Neural cell (in vitro differentiated cells): ENCODE data around the gene TENM3. TPM values are rescaled to one million over a fixed set of nuclear protein-coding genes. Genes with fewer than 3 reads are reported as not detected.

Source experiments
- H2AFZ ChIP-seq: fragments of 200-600, 300-800 bp; sonication (generic), shearing (Covaris generic); 2 replicates; pipeline ENCODE4 v1.6.0; 2014; ENCODE audit warnings: low read depth, mild to moderate bottlenecking, antibody characterized with exemption, low read length, moderate library complexity
- H3F3A ChIP-seq: fragments of 200-600 bp; shearing (Covaris generic); 2 replicates; pipeline ENCODE4 v1.6.1; 2016; ENCODE audit warnings: mild to moderate bottlenecking, moderate library complexity, mixed read lengths, antibody characterized with exemption, low read length; ENCODE audit not compliant: insufficient read depth, poor library complexity, severe bottlenecking
- H3K27ac ChIP-seq: fragments of 200-600, 300-800 bp; sonication (generic), shearing (Covaris generic); 2 replicates; pipeline ENCODE4 v1.5.1; 2014; ENCODE audit warnings: mild to moderate bottlenecking, low read length, moderate library complexity
- H3K27me3 ChIP-seq: fragments of 300-800, 200-600 bp; sonication (generic), shearing (Covaris generic); 2 replicates; pipeline ENCODE4 v1.6.0; 2014; ENCODE audit warnings: mild to moderate bottlenecking, low read depth, low read length, moderate library complexity; ENCODE audit not compliant: insufficient read depth
- H3K36me3 ChIP-seq: fragments of 300-800, 200-600 bp; sonication (generic), shearing (Covaris generic); 2 replicates; pipeline ENCODE4 v1.5.1; 2014; ENCODE audit warnings: mild to moderate bottlenecking, antibody characterized with exemption, low read length, moderate library complexity; ENCODE audit not compliant: insufficient read depth
- H3K4me2 ChIP-seq: fragments of 300-800, 200-600 bp; sonication (generic), shearing (Covaris generic); 2 replicates; pipeline ENCODE4 v1.6.0; 2014; ENCODE audit warnings: mild to moderate bottlenecking, low read length
- H3K4me3 ChIP-seq: fragments of 300-800, 200-600 bp; sonication (generic), shearing (Covaris generic); 2 replicates; pipeline ENCODE4 v1.5.1; 2014; ENCODE audit warnings: mild to moderate bottlenecking, low read length, moderate library complexity
- H3K79me2 ChIP-seq: fragments of 200-600 bp; shearing (Covaris generic); replicated peaks from 2 replicates; pipeline ENCODE4 v1.6.0; 2014; ENCODE audit warnings: mild to moderate bottlenecking, low read length, moderate library complexity; ENCODE audit not compliant: insufficient read depth
- H3K9ac ChIP-seq: fragments of 300-800, 200-600 bp; sonication (generic), shearing (Covaris generic); 2 replicates; pipeline ENCODE4 v1.6.1; 2016; ENCODE audit warnings: mild to moderate bottlenecking, low read length, mixed read lengths
- H3K9me2 ChIP-seq: fragments of 200-600 bp; shearing (Covaris generic); 2 replicates; pipeline ENCODE4 v1.6.1; 2016; ENCODE audit warnings: mild to moderate bottlenecking, low read length, mixed read lengths; ENCODE audit not compliant: insufficient read depth
- H3K9me3 ChIP-seq: fragments of 200-600, 300-800 bp; sonication (generic), shearing (Covaris generic); 2 replicates; pipeline ENCODE4 v1.6.1; 2016; ENCODE audit warnings: mild to moderate bottlenecking, mixed run types, low read length, moderate library complexity, mixed read lengths
- H4K20me1 ChIP-seq: fragments of 200-600 bp; shearing (Covaris generic); 2 replicates; pipeline ENCODE4 v1.6.1; 2016; ENCODE audit warnings: mild to moderate bottlenecking, mixed run types; ENCODE audit not compliant: insufficient read depth
- EP300 ChIP-seq: fragments of 450-650 bp; conservative IDR thresholded peaks from 2 replicates; pipeline ENCODE4 v1.6.1; 2014; ENCODE audit warnings: antibody characterized with exemption, mild to moderate bottlenecking, moderate library complexity; ENCODE audit not compliant: poor library complexity, severe bottlenecking
- EZH2 ChIP-seq: fragments of 200-600, 300-800 bp; shearing (Covaris generic), sonication (generic); IDR thresholded peaks from 2 replicates; pipeline ENCODE4 v1.6.1; 2014; ENCODE audit warnings: antibody characterized with exemption, low read length, borderline replicate concordance, mild to moderate bottlenecking; ENCODE audit not compliant: insufficient read depth, poor library complexity, severe bottlenecking
- POLR2AphosphoS5 ChIP-seq: IDR thresholded peaks from 2 replicates; pipeline ENCODE4 v1.6.1; 2012
- RAD21 ChIP-seq: fragments of 450-650 bp; conservative IDR thresholded peaks from 2 replicates; pipeline ENCODE4 v1.6.1; 2014; ENCODE audit warnings: antibody characterized with exemption, mild to moderate bottlenecking, moderate library complexity
- SMC3 ChIP-seq: fragments of 450-650 bp; conservative IDR thresholded peaks from 2 replicates; pipeline ENCODE4 v1.6.1; 2014; ENCODE audit warnings: antibody characterized with exemption, mild to moderate bottlenecking, moderate library complexity; ENCODE audit not compliant: poor library complexity
- TAF1 ChIP-seq: IDR thresholded peaks from 2 replicates; pipeline ENCODE4 v1.6.1; 2012; ENCODE audit warnings: low read depth
- polyA plus RNA-seq: library from polyadenylated mRNA; depleted of rRNA; stranded (reverse); fragments of >200 nt; gene quantifications from 2 replicates; pipeline ENCODE4 v1.2.3, GENCODE V29; 2014
- TF ChIP-seq, protein P1 (sequence below): fragments of 450-650 bp; IDR thresholded peaks from 2 replicates; pipeline ENCODE4 v1.5.1; 2014; ENCODE audit warnings: antibody characterized with exemption, mild to moderate bottlenecking, moderate library complexity; ENCODE audit not compliant: poor library complexity, severe bottlenecking
- TF ChIP-seq, protein P2 (sequence below): IDR thresholded peaks from 2 replicates; pipeline ENCODE4 v1.6.1; 2012; ENCODE audit warnings: borderline replicate concordance

Gene TENM3
- polyA plus RNA-seq, 1 donor from 2014 or later = 7.3 TPM

DNA sequence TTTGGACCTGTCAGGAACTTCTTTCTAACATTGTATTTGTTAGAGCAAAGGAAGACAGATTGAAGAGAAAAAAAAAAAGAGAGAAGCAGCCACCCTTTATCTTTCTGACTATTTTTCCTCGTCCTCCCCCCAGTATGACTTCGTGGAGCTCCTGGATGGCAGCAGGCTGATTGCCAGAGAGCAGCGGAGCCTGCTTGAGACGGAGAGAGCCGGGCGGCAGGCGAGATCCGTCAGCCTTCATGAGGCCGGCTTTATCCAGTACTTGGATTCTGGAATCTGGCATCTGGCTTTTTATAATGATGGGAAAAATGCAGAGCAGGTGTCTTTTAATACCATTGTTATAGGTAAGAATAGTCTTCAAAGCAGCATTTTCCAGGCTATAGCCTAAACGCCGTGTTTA lies 436.3 kb downstream of the TENM3 start:
- H3K9me3 ChIP-seq = no peaks in the 10 kb centered on the region
- TF ChIP-seq, protein P1, sequence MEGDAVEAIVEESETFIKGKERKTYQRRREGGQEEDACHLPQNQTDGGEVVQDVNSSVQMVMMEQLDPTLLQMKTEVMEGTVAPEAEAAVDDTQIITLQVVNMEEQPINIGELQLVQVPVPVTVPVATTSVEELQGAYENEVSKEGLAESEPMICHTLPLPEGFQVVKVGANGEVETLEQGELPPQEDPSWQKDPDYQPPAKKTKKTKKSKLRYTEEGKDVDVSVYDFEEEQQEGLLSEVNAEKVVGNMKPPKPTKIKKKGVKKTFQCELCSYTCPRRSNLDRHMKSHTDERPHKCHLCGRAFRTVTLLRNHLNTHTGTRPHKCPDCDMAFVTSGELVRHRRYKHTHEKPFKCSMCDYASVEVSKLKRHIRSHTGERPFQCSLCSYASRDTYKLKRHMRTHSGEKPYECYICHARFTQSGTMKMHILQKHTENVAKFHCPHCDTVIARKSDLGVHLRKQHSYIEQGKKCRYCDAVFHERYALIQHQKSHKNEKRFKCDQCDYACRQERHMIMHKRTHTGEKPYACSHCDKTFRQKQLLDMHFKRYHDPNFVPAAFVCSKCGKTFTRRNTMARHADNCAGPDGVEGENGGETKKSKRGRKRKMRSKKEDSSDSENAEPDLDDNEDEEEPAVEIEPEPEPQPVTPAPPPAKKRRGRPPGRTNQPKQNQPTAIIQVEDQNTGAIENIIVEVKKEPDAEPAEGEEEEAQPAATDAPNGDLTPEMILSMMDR = no peak
- no peak for TF ChIP-seq TAF1
- TF ChIP-seq SMC3 = no peak
- TF ChIP-seq RAD21 = no peak
- TF ChIP-seq, protein P2, sequence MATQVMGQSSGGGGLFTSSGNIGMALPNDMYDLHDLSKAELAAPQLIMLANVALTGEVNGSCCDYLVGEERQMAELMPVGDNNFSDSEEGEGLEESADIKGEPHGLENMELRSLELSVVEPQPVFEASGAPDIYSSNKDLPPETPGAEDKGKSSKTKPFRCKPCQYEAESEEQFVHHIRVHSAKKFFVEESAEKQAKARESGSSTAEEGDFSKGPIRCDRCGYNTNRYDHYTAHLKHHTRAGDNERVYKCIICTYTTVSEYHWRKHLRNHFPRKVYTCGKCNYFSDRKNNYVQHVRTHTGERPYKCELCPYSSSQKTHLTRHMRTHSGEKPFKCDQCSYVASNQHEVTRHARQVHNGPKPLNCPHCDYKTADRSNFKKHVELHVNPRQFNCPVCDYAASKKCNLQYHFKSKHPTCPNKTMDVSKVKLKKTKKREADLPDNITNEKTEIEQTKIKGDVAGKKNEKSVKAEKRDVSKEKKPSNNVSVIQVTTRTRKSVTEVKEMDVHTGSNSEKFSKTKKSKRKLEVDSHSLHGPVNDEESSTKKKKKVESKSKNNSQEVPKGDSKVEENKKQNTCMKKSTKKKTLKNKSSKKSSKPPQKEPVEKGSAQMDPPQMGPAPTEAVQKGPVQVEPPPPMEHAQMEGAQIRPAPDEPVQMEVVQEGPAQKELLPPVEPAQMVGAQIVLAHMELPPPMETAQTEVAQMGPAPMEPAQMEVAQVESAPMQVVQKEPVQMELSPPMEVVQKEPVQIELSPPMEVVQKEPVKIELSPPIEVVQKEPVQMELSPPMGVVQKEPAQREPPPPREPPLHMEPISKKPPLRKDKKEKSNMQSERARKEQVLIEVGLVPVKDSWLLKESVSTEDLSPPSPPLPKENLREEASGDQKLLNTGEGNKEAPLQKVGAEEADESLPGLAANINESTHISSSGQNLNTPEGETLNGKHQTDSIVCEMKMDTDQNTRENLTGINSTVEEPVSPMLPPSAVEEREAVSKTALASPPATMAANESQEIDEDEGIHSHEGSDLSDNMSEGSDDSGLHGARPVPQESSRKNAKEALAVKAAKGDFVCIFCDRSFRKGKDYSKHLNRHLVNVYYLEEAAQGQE = no peak
- no peak for TF ChIP-seq EP300
- no peak for TF ChIP-seq EZH2
- TF ChIP-seq POLR2AphosphoS5 = no peak

DNA sequence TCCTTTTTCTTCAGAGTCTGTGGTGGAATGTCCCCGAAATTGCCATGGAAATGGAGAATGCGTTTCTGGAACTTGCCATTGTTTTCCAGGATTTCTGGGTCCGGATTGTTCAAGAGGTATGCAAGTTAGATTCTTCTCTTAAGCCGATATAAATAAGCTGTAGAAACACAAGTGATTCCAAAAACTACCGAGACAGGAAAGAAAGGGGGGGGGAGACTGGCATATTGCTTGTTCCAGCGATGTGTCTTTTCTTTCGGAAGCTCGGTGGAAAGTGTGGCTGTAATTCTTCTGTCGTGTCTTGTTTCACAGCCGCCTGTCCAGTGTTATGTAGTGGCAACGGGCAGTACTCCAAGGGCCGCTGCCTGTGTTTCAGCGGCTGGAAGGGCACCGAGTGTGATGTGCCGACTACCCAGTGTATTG lies 437.0 kb downstream of the TENM3 start:
- TF ChIP-seq TAF1 (no peak), SMC3 (no peak)
- TF ChIP-seq, protein P2 = no peak
- Histone ChIP-seq H3K27ac (no peak overlapping the region), H3K9me2 (no peaks in the 10 kb centered on the region), H3K27me3 (no peaks in the 10 kb centered on the region), H3K79me2 (no peaks in the 10 kb centered on the region), H4K20me1 (no peaks in the 10 kb centered on the region), H3K4me3 (no peak overlapping the region), H3K36me3 (no peaks in the 10 kb centered on the region), H3K9ac (no peak overlapping the region), H2AFZ (no peak overlapping the region), H3K9me3 (no peaks in the 10 kb centered on the region), H3K4me2 (no peak overlapping the region), H3F3A (no peaks in the 10 kb centered on the region)

More for the DNA sequence above, 436.3 kb downstream of the TENM3 start:
- no peaks in the 10 kb centered on the region for H3K9me2 ChIP-seq
- H2AFZ ChIP-seq = no peak overlapping the region
- H4K20me1 ChIP-seq = no peaks in the 10 kb centered on the region
- H3K27me3 ChIP-seq = no peaks in the 10 kb centered on the region
- no peak overlapping the region for H3K4me3 ChIP-seq
- H3K9ac ChIP-seq = no peak overlapping the region
- no peaks in the 10 kb centered on the region for H3K79me2 ChIP-seq
- no peak overlapping the region for H3K4me2 ChIP-seq
- H3F3A ChIP-seq = no peaks in the 10 kb centered on the region
- H3K27ac ChIP-seq = no peak overlapping the region
- H3K36me3 ChIP-seq = no peaks in the 10 kb centered on the region
